Bronchial epithelial cell (primary cell): Measurements from ENCODE around the gene CD3E. TPM values are rescaled to one million over a fixed set of nuclear protein-coding genes. Genes with fewer than 3 reads are reported as not detected.
A peak's percentile ranks its signal among the peaks of the same experiment; 100 is the strongest.

Experiments used
- DNase-seq: peaks from one replicate; pipeline ENCODE4 v3.0.0-alpha.2; 2010; ENCODE audit warnings: low read depth
- FAIRE-seq: peaks from 2 replicates; lab custom pipeline; 2011; peaks lifted over from hg19 to GRCh38; lab: Jason Lieb, UNC
- H3K27me3 ChIP-seq: 2 replicates; pipeline ENCODE4 v1.5.1; 2011; ENCODE audit warnings: low read length; ENCODE audit not compliant: control insufficient read depth, insufficient read depth
- H3K36me3 ChIP-seq: 2 replicates; pipeline ENCODE4 v1.5.1; 2011; ENCODE audit warnings: low read length; ENCODE audit not compliant: control insufficient read depth, insufficient read depth
- H3K4me3 ChIP-seq: 2 replicates; pipeline ENCODE4 v1.5.1; 2011; ENCODE audit warnings: mild to moderate bottlenecking, low read depth, low read length, control low read depth
- total RNA-seq: library from RNA; depleted of rRNA; stranded (reverse); fragments of >200 nt; gene quantifications from 2 replicates; pipeline ENCODE4 v1.2.1, GENCODE V29; 2014
- TF ChIP-seq, protein P1 (sequence below): IDR thresholded peaks from 2 replicates; pipeline ENCODE4 v1.5.1; 2011; ENCODE audit warnings: mild to moderate bottlenecking, moderate library complexity, low read length, control low read depth, inconsistent platforms; ENCODE audit not compliant: insufficient read depth, severe bottlenecking

CD3E gene
- total RNA-seq, 1 donor from 2014 or later: not detected

DNA sequence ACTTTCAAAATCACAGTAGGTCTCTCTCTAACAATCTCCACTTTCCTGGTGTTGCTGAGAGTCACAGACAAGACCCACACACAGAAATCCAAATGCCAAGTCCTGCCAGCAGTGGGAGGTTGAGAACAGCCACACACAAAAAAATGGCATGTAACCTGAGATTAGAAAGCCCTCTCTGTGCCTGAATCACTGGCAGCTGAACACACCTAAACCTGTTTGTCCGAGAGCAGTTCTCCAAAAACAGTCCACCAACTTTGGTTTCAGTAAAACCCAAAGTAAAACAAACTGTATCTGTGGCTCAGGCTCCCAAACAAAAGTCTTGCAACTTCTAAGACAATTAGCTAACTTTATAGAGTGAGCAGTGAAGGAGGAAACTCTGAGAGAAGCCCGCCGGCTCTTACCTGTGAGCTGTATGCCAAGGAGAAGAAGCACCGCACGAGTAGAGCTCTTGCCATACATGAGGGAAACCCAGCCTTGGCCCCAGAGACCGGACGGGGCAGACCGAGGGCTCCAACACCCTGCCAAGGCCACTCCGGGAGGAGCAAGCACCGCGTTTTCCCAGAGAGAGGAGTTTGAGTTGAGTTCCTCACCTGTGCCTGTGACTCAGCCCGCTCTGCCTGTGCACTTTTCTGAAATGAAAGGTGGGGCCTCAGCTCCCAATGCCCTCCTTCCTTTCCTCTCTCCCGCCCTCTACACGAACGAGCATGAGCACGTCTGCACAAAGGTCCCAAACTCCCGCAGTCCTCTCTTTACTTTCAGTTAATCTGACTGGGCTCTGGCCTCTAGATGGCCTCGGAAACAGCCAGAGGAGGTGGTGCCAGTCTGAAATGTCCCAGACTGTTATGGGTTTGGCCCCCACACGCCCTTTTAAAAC, 40.6 kb upstream of the CD3E start, which contains the start of gene MPZL2:
Gene MPZL2, minus strand, starts transcription at position 603 of the 874 bp plus-strand sequence. Its CDS starts 144 bp downstream, at position 459.
- TF ChIP-seq, protein P1, sequence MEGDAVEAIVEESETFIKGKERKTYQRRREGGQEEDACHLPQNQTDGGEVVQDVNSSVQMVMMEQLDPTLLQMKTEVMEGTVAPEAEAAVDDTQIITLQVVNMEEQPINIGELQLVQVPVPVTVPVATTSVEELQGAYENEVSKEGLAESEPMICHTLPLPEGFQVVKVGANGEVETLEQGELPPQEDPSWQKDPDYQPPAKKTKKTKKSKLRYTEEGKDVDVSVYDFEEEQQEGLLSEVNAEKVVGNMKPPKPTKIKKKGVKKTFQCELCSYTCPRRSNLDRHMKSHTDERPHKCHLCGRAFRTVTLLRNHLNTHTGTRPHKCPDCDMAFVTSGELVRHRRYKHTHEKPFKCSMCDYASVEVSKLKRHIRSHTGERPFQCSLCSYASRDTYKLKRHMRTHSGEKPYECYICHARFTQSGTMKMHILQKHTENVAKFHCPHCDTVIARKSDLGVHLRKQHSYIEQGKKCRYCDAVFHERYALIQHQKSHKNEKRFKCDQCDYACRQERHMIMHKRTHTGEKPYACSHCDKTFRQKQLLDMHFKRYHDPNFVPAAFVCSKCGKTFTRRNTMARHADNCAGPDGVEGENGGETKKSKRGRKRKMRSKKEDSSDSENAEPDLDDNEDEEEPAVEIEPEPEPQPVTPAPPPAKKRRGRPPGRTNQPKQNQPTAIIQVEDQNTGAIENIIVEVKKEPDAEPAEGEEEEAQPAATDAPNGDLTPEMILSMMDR: peak; percentile 38
- Histone ChIP-seq H3K36me3 (peaks cover 18% of the 10 kb centered on the region), H3K27me3 (no peaks in the 10 kb centered on the region), H3K4me3 (peak within 1 kb of the TSS; percentile 57)
- FAIRE-seq (peak; percentile 93), DNase-seq (peak; percentile 98)

DNA sequence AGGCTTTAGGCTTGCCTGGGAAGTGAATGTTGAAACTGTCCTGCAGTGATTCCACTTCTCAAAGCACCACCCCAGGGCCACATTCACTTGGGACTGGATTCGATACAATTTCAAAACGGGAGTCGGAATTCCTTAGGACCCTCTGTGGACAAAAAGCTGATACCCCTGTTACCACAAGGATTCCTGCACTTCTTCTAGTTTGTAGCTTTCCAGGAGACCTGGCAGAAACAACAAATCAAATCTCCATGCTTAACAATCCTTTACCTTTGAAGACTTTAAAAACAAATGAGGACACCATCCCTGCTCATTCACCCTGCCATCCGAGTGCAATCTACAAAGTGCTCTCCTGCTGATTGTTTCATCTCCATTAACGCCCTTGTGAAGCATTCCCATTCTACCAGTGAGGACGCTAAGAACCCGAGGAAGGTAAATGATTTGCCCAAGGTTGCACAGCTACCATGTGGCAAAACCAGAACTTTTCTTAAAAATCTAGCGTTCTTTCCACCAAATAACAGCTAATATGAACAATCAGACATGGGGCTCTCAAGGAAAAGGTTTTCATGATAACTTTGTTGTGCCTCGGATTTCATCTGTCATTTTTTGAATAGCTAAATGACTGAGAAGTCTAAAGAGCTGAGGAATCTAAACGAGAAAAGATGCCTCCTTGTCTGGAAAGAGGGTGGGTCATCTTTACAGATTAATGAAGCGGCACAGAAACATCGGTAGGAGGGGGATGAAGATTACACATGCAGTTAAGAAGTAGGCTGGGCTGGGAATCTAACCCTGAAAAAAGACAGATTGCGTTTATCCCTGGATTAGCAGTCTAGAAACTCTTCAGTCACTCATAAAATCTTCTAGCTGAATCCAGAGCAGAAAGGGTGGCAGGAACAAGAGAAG, 39.7 kb upstream of the CD3E start:
- H3K36me3 ChIP-seq: peaks cover 16% of the 10 kb centered on the region
- peak overlapping the region; percentile 57 for H3K4me3 ChIP-seq
- no peak for FAIRE-seq
- H3K27me3 ChIP-seq: no peaks in the 10 kb centered on the region
- peak; percentile 50 for DNase-seq
- TF ChIP-seq, protein P1: no peak

DNA sequence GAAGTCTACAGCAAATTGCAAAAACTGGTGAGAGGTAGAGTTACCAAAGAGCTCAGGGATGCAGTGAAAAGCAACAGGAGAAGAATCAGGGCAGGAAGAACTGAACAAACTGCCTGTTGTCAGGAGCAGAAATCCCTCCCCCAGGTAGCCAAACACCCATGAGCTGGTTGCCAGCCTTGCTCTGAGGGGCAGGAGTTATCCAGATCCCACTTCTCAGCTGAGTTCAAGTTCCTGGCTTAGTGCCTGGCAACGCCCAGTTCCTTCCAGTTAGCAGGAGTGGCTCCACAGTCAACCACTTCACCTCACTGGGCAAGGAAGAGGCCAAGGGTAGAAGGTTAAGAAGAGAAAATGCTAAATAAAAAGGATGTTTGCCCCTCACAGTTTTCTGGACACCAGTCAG, 38.6 kb upstream of the CD3E start:
- Histone ChIP-seq H3K36me3 (peaks cover 11% of the 10 kb centered on the region), H3K27me3 (no peaks in the 10 kb centered on the region), H3K4me3 (peak overlapping the region; percentile 57)
- FAIRE-seq: no peak
- peak; percentile 80 for DNase-seq
- TF ChIP-seq, protein P1: no peak

DNA sequence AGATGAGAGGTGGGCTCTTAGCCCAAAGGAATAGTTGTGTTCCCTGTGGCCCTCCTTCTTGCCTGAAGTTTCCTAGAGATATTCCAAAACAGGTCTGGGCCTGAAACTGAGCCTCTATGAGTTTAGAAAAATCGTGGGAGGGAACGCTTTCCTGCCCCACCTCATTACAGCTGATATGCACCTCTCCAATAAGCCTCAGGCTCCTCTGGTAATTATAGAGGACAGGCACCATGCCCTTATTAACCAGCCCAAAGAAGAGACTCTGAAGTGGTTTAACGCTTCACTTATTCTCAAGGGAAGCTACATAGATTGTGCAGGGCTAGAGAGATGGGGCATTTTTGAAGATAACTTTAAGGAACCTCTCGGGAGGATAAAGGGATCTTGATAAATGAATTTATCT, 37.0 kb upstream of the CD3E start:
- no peak for FAIRE-seq
- Histone ChIP-seq H3K36me3 (peaks cover 2% of the 10 kb centered on the region), H3K4me3 (no peak overlapping the region), H3K27me3 (no peaks in the 10 kb centered on the region)
- TF ChIP-seq, protein P1: no peak
- peak; percentile 85 for DNase-seq

DNA sequence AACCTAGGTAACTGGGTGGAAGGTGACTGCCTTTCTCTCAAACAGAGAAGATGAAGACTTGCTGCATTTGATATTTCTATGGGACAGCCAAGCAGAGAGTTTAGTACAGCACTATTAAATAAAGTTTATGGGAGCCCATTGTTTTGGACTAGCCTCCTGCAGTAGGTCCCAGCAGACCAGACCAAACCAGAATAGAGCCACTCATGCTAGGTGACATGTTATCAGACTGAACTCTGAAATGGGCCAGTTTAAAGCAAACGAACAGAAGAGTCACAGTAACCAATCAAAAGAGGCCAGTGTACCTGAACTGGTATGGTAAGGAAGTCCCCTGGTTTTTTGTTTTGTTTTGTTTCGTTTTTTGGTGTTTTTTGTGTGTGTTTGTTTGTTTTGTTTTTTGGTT, 32.5 kb upstream of the CD3E start:
- no peak for FAIRE-seq
- Histone ChIP-seq H3K4me3 (no peak overlapping the region), H3K36me3 (no peaks in the 10 kb centered on the region), H3K27me3 (no peaks in the 10 kb centered on the region)
- TF ChIP-seq, protein P1: no peak
- no peak for DNase-seq
